Upper lobe of right lung (tissue), 1 donor: ENCODE results near the gene CDC37L1. TPM values are rescaled to one million over a fixed set of nuclear protein-coding genes. Genes with fewer than 3 reads are reported as not detected.

Source experiments
- ATAC-seq: fragments of 200-7000 bp; cut with Tn5 transposase; one replicate; pipeline ENCODE4 v1.9.1; 2020; ENCODE audit warnings: mild to moderate bottlenecking, moderate library complexity
- DNase-seq: peaks from one replicate; pipeline ENCODE4 v3.0.0-alpha.2; 2020
- H3K27ac ChIP-seq: fragments of 200-600 bp; one replicate; pipeline ENCODE4 v1.8.0; 2022
- H3K27me3 ChIP-seq: fragments of 200-600 bp; one replicate; pipeline ENCODE4 v1.8.0; 2022; ENCODE audit warnings: mild to moderate bottlenecking
- H3K36me3 ChIP-seq: fragments of 200-600 bp; one replicate; pipeline ENCODE4 v1.8.0; 2022
- H3K4me1 ChIP-seq: fragments of 200-600 bp; one replicate; pipeline ENCODE4 v1.8.0; 2022
- H3K4me3 ChIP-seq: fragments of 200-600 bp; one replicate; pipeline ENCODE4 v1.8.0; 2022; ENCODE audit warnings: mild to moderate bottlenecking
- H3K9me3 ChIP-seq: fragments of 200-600 bp; one replicate; pipeline ENCODE4 v1.8.0; 2022
- CTCF ChIP-seq: fragments of 200-600 bp; IDR thresholded peaks from one replicate; pipeline ENCODE4 v1.8.0; 2022; ENCODE audit warnings: antibody characterized with exemption
- intact Hi-C: fragments of 100-400 bp; cut with DNase I; formaldehyde crosslinking; loops from one replicate; pipeline ENCODE4 v1.11.0; 2022
- total RNA-seq: library from RNA; stranded (reverse); fragmentation: NEBNext Ultra II Directional; extraction: Animal tissue kit (Norgen Biotek cat#: 25700); gene quantifications from one replicate; pipeline ENCODE4 v1.2.1, GENCODE V29; 2021
- donor health status: DM: no; HTN: yes; CAD: no; lungs with severe emphysema.

Gene CDC37L1
- total RNA-seq, 1 donor from 2014 or later, result 23.6 TPM

DNA sequence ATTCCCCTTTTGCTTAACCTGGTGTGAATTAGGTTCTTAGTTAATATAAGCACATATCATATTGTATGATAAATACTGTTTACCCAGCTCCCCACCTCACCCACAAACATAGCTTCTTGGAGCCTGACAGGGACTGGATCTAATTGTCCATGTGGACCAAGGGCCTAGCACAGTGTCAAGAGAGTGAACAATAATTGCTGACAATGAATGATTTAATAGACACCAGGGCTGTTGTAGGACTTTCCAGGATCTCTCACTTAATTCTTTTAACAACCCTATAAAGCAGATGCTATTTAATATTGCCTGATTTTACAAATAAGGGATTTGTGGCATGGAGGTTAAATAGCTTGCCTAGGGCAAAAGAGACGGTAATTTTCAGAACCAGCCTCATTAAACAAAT is 36.8 kb downstream of the CDC37L1 start:
- intact Hi-C loops, result no loop called here
- H3K4me1 ChIP-seq, result no peaks in the 10 kb centered on the region
- peaks cover 81% of the 10 kb centered on the region for H3K36me3 ChIP-seq
- H3K4me3 ChIP-seq, result no peak overlapping the region
- ATAC-seq (no peak), DNase-seq (no peak)
- H3K27me3 ChIP-seq, result no peaks in the 10 kb centered on the region
- no peak overlapping the region for H3K27ac ChIP-seq
- no peaks in the 10 kb centered on the region for H3K9me3 ChIP-seq
- no peak for TF ChIP-seq CTCF

DNA sequence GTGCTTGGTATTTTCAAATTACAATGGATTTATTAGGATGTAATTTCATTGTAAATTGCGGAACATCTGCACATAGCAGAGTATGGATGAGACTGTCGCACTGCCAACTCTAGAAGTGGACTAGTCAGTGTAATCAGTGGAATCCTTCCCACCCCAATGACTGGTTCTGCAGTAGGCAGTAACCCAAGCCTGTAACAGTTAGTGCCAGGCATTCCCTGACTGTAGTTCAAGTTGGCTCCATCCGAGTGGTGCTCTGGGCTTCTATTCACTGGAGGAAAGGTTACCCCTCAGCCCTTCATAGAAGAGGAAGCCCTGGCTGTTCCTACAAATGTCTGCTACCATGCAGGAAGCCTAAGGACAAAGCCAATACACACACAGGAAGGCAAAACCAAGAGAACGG is 38.4 kb downstream of the CDC37L1 start:
- Histone ChIP-seq H3K9me3 (no peaks in the 10 kb centered on the region), H3K36me3 (peaks cover 83% of the 10 kb centered on the region), H3K27me3 (no peaks in the 10 kb centered on the region), H3K4me3 (no peak overlapping the region), H3K4me1 (no peaks in the 10 kb centered on the region), H3K27ac (no peak overlapping the region)
- intact Hi-C loops, result no loop called here
- no peak for ATAC-seq
- DNase-seq, result no peak
- no peak for TF ChIP-seq CTCF

GRCh38 chr9:4718911-4719310 is 39.5 kb downstream of the CDC37L1 start:
- ATAC-seq (no peak), DNase-seq (no peak)
- Histone ChIP-seq H3K9me3 (no peaks in the 10 kb centered on the region), H3K27me3 (no peaks in the 10 kb centered on the region), H3K27ac (no peak overlapping the region), H3K4me3 (no peak overlapping the region), H3K4me1 (no peaks in the 10 kb centered on the region), H3K36me3 (peaks cover 76% of the 10 kb centered on the region)
- TF ChIP-seq CTCF, result no peak
- intact Hi-C loops, result no loop called here

- H3K27me3 ChIP-seq, result no peaks in the 10 kb centered on the region
- no peak overlapping the region for H3K27ac ChIP-seq
- TF ChIP-seq CTCF, result no peak
- no peak overlapping the region for H3K4me3 ChIP-seq
- ATAC-seq (no peak), DNase-seq (no peak)
- intact Hi-C loops, result no loop called here
- no peaks in the 10 kb centered on the region for H3K9me3 ChIP-seq
- H3K36me3 ChIP-seq, result peaks cover 52% of the 10 kb centered on the region
- H3K4me1 ChIP-seq, result no peaks in the 10 kb centered on the region
Observed at GRCh38 chr9:4721736-4722135, 42.4 kb downstream of the CDC37L1 start.

- ATAC-seq, result no peak
- H3K9me3 ChIP-seq, result no peaks in the 10 kb centered on the region
Observed at GRCh38 chr9:4725706-4726442, 46.5 kb downstream of the CDC37L1 start.

More at GRCh38 chr9:4725706-4726442, 46.5 kb downstream of the CDC37L1 start:
- no peak for DNase-seq
- Histone ChIP-seq H3K4me3 (no peak overlapping the region), H3K27ac (no peak overlapping the region), H3K27me3 (no peaks in the 10 kb centered on the region), H3K36me3 (peaks cover 15% of the 10 kb centered on the region), H3K4me1 (no peaks in the 10 kb centered on the region)
- no peak for TF ChIP-seq CTCF
- intact Hi-C loops, result no loop called here
